WTC11 (cell line): ENCODE results near the gene SELENOV. TPM values are rescaled to one million over a fixed set of nuclear protein-coding genes. Genes with fewer than 3 reads are reported as not detected.

Source experiments
- ATAC-seq: fragments of 200-7000 bp; cut with Tn5 transposase; 2 replicates; pipeline ENCODE4 v1.10.0; 2021; ENCODE audit warnings: mild to moderate bottlenecking, moderate library complexity
- CTCF ChIA-PET: fragments of 300-600 bp; sonication (Branson Sonifier 250); formaldehyde crosslinking; loops from one replicate; lab custom pipeline; 2021; ENCODE audit warnings: antibody characterized with exemption; lab: Charles Lee
- POLR2A ChIA-PET: fragments of 350-600 bp; sonication (Branson Sonifier 250); formaldehyde crosslinking; loops from one replicate; lab custom pipeline; 2021; ENCODE audit warnings: antibody characterized with exemption; lab: Charles Lee
- DNase-seq: peaks from one replicate; pipeline ENCODE4 v3.0.0; 2021; ENCODE audit warnings: low spot score
- H3K27ac Mint-ChIP-seq: 2 replicates; pipeline ENCODE4 v1.8.0; 2021; ENCODE audit warnings: mixed read lengths
- H3K27me3 Mint-ChIP-seq: 2 replicates; pipeline ENCODE4 v1.8.0; 2021; ENCODE audit warnings: low read depth, mild to moderate bottlenecking, moderate library complexity, mixed read lengths
- H3K36me3 Mint-ChIP-seq: 2 replicates; pipeline ENCODE4 v1.8.0; 2021; ENCODE audit warnings: mixed read lengths
- H3K4me1 Mint-ChIP-seq: 2 replicates; pipeline ENCODE4 v1.8.0; 2022; ENCODE audit warnings: mixed read lengths
- H3K4me3 Mint-ChIP-seq: 2 replicates; pipeline ENCODE4 v1.8.0; 2021; ENCODE audit warnings: mild to moderate bottlenecking, moderate library complexity, mixed read lengths
- H3K9me3 Mint-ChIP-seq: 2 replicates; pipeline ENCODE4 v1.8.0; 2021; ENCODE audit warnings: mixed read lengths
- ARID4B ChIP-seq: sonication (generic); formaldehyde crosslinking; IDR thresholded peaks from 2 replicates; pipeline ENCODE4 v1.8.0; 2023; ENCODE audit warnings: missing genetic modification reagents, mild to moderate bottlenecking, borderline replicate concordance
- ATF6 ChIP-seq: sonication (generic); formaldehyde crosslinking; IDR thresholded peaks from 2 replicates; pipeline ENCODE4 v1.8.1; 2023; ENCODE audit warnings: mild to moderate bottlenecking, missing genetic modification reagents
- CDX4 ChIP-seq: fragments of 250-450 bp; sonication (Bioruptor Pico); IDR thresholded peaks from 2 replicates; pipeline ENCODE4 v1.9.0; 2021; ENCODE audit warnings: moderate library complexity, mild to moderate bottlenecking, inconsistent platforms, borderline replicate concordance
- CREB1 ChIP-seq: sonication (generic); formaldehyde crosslinking; IDR thresholded peaks from 2 replicates; pipeline ENCODE4 v1.8.0; 2023; ENCODE audit warnings: mild to moderate bottlenecking, missing genetic modification reagents
- ESRRA ChIP-seq: sonication (generic); formaldehyde crosslinking; IDR thresholded peaks from 2 replicates; pipeline ENCODE4 v1.8.1; 2022; ENCODE audit warnings: mild to moderate bottlenecking, missing genetic modification reagents, borderline replicate concordance
- FOXK1 ChIP-seq: sonication (generic); formaldehyde crosslinking; IDR thresholded peaks from 2 replicates; pipeline ENCODE4 v1.8.0; 2022; ENCODE audit warnings: mild to moderate bottlenecking, moderate library complexity, missing genetic modification reagents
- FOXP1 ChIP-seq: sonication (generic); formaldehyde crosslinking; IDR thresholded peaks from 2 replicates; pipeline ENCODE4 v1.8.0; 2022; ENCODE audit warnings: missing genetic modification reagents, mild to moderate bottlenecking, moderate library complexity, borderline replicate concordance
- HMGA2 ChIP-seq: fragments of 250-450 bp; sonication (Bioruptor Pico); IDR thresholded peaks from 2 replicates; pipeline ENCODE4 v1.4.0; 2021; ENCODE audit warnings: mild to moderate bottlenecking, moderate library complexity
- MXD4 ChIP-seq: fragments of 250-450 bp; sonication (Bioruptor Pico); IDR thresholded peaks from 2 replicates; pipeline ENCODE4 v1.8.0; 2021; ENCODE audit warnings: mild to moderate bottlenecking, moderate library complexity, borderline replicate concordance
- MYBL2 ChIP-seq: sonication (generic); formaldehyde crosslinking; IDR thresholded peaks from 2 replicates; pipeline ENCODE4 v1.8.1; 2023; ENCODE audit warnings: mild to moderate bottlenecking, moderate library complexity, missing genetic modification reagents
- NR1H2 ChIP-seq: sonication (generic); formaldehyde crosslinking; IDR thresholded peaks from 2 replicates; pipeline ENCODE4 v1.9.0; 2021; ENCODE audit warnings: mild to moderate bottlenecking, moderate library complexity, missing genetic modification reagents
- SP1 ChIP-seq: sonication (generic); formaldehyde crosslinking; conservative IDR thresholded peaks from 2 replicates; pipeline ENCODE4 v1.8.1; 2022; ENCODE audit warnings: missing genetic modification reagents
- TCF7 ChIP-seq: sonication (generic); formaldehyde crosslinking; IDR thresholded peaks from 2 replicates; pipeline ENCODE4 v1.8.0; 2022; ENCODE audit warnings: mild to moderate bottlenecking, low read depth, missing genetic modification reagents, moderate library complexity
- USF2 ChIP-seq: sonication (generic); formaldehyde crosslinking; IDR thresholded peaks from 2 replicates; pipeline ENCODE4 v1.8.1; 2023; ENCODE audit warnings: mild to moderate bottlenecking, missing genetic modification reagents, moderate library complexity
- ZBTB43 ChIP-seq: sonication (generic); formaldehyde crosslinking; IDR thresholded peaks from 2 replicates; pipeline ENCODE4 v1.8.1; 2023; ENCODE audit warnings: mild to moderate bottlenecking, missing genetic modification reagents
- ZNF219 ChIP-seq: sonication (generic); formaldehyde crosslinking; IDR thresholded peaks from 2 replicates; pipeline ENCODE4 v1.8.0; 2023; ENCODE audit warnings: missing genetic modification reagents, mild to moderate bottlenecking, borderline replicate concordance
- ZNF263 ChIP-seq: sonication (generic); formaldehyde crosslinking; IDR thresholded peaks from 2 replicates; pipeline ENCODE4 v1.8.1; 2022; ENCODE audit warnings: low read depth, mild to moderate bottlenecking, moderate library complexity, missing genetic modification reagents
- total RNA-seq: library from RNA; stranded (reverse); gene quantifications from 3 replicates; pipeline ENCODE4 v1.2.3, GENCODE V29; 2021
- TF ChIP-seq, protein P1 (sequence below): sonication (generic); formaldehyde crosslinking; IDR thresholded peaks from 2 replicates; pipeline ENCODE4 v1.8.1; 2022; ENCODE audit warnings: low read depth, missing genetic modification reagents, borderline replicate concordance

Gene SELENOV
- total RNA-seq, 1 experiment from 2014 or later, result 12.6 TPM

DNA sequence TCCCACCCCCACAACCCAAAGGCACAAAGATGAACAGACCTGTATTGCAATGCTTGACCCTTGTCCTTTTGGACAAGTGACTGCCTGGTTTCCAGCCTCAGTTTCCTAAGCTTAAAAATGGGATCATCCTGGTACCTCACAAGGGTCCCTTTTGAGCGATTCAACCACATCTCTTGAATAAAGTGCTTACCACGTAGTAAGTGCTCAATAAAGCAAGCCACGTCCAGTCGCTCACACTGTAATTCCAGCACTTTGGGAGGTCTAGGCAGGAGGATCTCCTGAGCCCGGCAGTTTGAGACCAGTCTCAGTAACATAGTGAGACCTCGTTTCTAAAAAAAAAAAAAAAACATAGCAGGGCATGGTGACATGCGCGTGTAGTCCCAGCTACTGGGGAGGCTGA lies 15.0 kb upstream of the SELENOV start:
- DNase-seq (no peak), ATAC-seq (no peak)
- Mint-ChIP-seq H3K4me3 (peak overlapping the region; percentile 73), H3K36me3 (peaks cover 13% of the 10 kb centered on the region), H3K9me3 (no peaks in the 10 kb centered on the region), H3K27ac (no peak overlapping the region), H3K27me3 (peaks cover 67% of the 10 kb centered on the region), H3K4me1 (peaks cover 26% of the 10 kb centered on the region)
- CTCF ChIA-PET, result interaction anchor here (0.9 to 1.3 kb wide), 4 partner anchors 15 to 32 kb away, joined by 3 to 4 read pairs (median 4); partner anchors contain the start of genes EID2B, SELENOV and TIMM50
- POLR2A ChIA-PET, result interaction anchor here (0.6 to 1.0 kb wide), 2 partner anchors 11 to 64 kb away, joined by 3 to 4 read pairs; partner anchors contain the start of gene RPS16
- no peak for TF ChIP-seq SP1 (CRISPR knock-in tag)
- TF ChIP-seq NR1H2 (CRISPR knock-in tag), result no peak
- TF ChIP-seq, protein P1, sequence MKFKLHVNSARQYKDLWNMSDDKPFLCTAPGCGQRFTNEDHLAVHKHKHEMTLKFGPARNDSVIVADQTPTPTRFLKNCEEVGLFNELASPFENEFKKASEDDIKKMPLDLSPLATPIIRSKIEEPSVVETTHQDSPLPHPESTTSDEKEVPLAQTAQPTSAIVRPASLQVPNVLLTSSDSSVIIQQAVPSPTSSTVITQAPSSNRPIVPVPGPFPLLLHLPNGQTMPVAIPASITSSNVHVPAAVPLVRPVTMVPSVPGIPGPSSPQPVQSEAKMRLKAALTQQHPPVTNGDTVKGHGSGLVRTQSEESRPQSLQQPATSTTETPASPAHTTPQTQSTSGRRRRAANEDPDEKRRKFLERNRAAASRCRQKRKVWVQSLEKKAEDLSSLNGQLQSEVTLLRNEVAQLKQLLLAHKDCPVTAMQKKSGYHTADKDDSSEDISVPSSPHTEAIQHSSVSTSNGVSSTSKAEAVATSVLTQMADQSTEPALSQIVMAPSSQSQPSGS (CRISPR knock-in tag), result no peak
- TF ChIP-seq ESRRA, result no peak
- TF ChIP-seq MXD4 (CRISPR knock-in tag), result no peak
- TF ChIP-seq USF2 (CRISPR knock-in tag), result no peak

- POLR2A ChIA-PET, result interaction anchor here (0.7 to 1.0 kb wide), 2 partner anchors 20 to 65 kb away, joined by 3 to 6 read pairs; partner anchors contain the start of genes RPS16 and TIMM50
- H3K27me3 Mint-ChIP-seq, result peaks cover 74% of the 10 kb centered on the region
- peaks cover 13% of the 10 kb centered on the region for H3K36me3 Mint-ChIP-seq
- H3K9me3 Mint-ChIP-seq, result no peaks in the 10 kb centered on the region
- CTCF ChIA-PET, result interaction anchor here (0.9 to 1.2 kb wide), 2 partner anchors 15 to 26 kb away, joined by 4 read pairs; partner anchors contain the start of gene SELENOV
- H3K27ac Mint-ChIP-seq, result no peak overlapping the region
- TF ChIP-seq ZNF219 (no peak), CREB1 (no peak), MXD4 (CRISPR knock-in tag) (no peak), USF2 (CRISPR knock-in tag) (no peak), MYBL2 (CRISPR knock-in tag) (no peak), FOXK1 (CRISPR knock-in tag) (no peak), ZBTB43 (no peak), FOXP1 (CRISPR knock-in tag) (no peak)
- peaks cover 26% of the 10 kb centered on the region for H3K4me1 Mint-ChIP-seq
- DNase-seq, result no peak
- H3K4me3 Mint-ChIP-seq, result peak overlapping the region; percentile 35
- ATAC-seq, result no peak
Observed at GRCh38 chr19:39500543-39500942, 14.4 kb upstream of the SELENOV start.

- CTCF ChIA-PET, result interaction anchor here (1.2 kb wide), 1 partner anchor 14 kb away, joined by 4 read pairs; the partner anchor contains the start of gene SELENOV
- Mint-ChIP-seq H3K27ac (no peak overlapping the region), H3K27me3 (peaks cover 82% of the 10 kb centered on the region), H3K9me3 (no peaks in the 10 kb centered on the region), H3K36me3 (peaks cover 13% of the 10 kb centered on the region), H3K4me1 (peaks cover 20% of the 10 kb centered on the region), H3K4me3 (no peak overlapping the region)
- POLR2A ChIA-PET, result no interaction called here
- ATAC-seq (no peak), DNase-seq (no peak)
- no peak for TF ChIP-seq HMGA2 (CRISPR knock-in tag)
- TF ChIP-seq ZNF219, result no peak
- no peak for TF ChIP-seq ATF6
- TF ChIP-seq TCF7, result no peak
- TF ChIP-seq ARID4B (CRISPR knock-in tag), result no peak
- TF ChIP-seq ZNF263, result no peak
- no peak for TF ChIP-seq CDX4 (CRISPR knock-in tag)
Observed at GRCh38 chr19:39501340-39501739, 13.6 kb upstream of the SELENOV start.
